HG02852 (cell line): ENCODE data around the gene CIB1.
A peak's percentile ranks its signal among the peaks of the same experiment; 100 is the strongest.
"Not testable (repeated sequence)": the region's sequence is repeated elsewhere in the genome, so short reads cannot be mapped to it uniquely, and the experiment has no call there.

Experiments
- ATAC-seq: cut with Tn5 transposase; IDR thresholded peaks from one replicate; pipeline ENCODE4 v1.9.1; 2021; ENCODE audit warnings: mild to moderate bottlenecking, moderate library complexity; ENCODE audit not compliant: unreplicated experiment

The CIB1 gene

DNA sequence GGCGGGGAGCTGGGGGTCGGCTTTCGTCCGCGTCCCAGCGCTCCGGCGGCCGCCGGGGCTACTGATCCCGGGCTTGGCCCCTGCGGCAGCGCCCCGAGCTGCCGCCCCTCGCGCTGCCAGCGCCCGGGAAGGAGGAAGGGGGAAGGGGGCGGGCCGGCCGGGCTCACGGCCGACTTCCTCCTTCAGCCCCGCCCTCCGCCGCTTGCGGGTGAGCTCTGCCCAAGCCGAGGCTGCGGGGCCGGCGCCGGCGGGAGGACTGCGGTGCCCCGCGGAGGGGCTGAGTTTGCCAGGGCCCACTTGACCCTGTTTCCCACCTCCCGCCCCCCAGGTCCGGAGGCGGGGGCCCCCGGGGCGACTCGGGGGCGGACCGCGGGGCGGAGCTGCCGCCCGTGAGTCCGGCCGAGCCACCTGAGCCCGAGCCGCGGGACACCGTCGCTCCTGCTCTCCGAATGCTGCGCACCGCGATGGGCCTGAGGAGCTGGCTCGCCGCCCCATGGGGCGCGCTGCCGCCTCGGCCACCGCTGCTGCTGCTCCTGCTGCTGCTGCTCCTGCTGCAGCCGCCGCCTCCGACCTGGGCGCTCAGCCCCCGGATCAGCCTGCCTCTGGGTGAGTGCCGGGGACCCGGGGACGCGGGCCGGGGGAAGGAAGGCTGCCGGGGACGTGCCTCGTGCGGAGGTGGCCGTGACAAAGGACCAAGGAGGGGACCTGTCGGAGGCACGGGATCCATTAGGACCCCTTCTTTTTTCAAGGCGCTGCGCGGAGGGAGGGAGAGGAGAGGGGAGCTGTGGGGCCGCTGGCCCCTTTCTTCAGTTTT, 32.4 kb downstream of the CIB1 start, which contains the start of gene SEMA4B:
TSS of gene SEMA4B (plus strand) at position 201 of the 814 bp plus-strand sequence. CDS start at position 450, 249 bp downstream.
- ATAC-seq, result peak; percentile 84

DNA sequence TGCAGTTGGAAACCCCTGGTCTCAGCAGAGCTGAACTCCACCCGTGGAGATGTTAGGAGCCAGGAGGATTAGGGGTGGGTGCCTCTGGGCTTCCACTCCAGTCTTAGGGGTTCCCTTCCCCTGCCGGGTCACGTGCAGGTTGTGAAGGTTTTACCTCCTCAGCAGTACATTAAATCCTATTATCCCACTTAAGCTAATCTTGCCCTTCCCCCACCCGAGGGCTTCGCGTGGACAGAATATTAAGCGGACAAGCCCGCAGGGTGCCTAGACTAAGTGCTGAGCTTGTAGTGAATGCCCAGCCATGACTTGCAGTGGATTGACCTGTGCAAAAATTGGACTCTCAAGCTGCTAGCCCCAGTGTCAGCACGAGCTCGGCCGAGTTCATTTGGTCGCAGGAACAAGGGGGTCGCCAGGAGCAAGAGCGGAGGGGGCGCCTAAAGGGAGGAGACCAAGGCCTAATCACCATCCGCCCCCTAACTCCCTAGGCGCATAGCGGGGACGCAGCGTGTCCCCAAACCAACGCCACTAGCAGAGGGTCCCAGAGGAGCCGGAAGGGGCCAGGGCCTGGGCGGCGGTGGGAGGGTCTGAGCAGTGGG, 33.1 kb downstream of the CIB1 start:
- peak; percentile 23 for ATAC-seq

DNA sequence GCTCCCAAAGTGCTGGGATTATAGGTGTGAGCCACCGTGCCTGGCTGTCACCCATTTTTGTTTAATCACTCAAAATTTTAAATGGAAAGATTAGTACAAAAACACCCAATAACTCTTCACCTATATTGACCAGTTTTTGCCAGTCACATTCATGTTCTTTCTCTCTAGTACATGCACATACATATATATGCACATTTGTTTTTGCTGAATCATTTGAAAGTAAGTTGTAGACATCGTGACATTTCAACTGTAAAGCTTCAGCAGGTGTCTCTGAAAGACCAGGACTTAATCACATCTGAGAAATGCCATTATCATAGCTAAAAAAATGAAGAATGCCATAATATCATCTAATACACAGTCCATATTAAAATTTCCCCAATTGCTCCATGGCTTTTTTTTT, 39.1 kb downstream of the CIB1 start:
- ATAC-seq, result no peak

DNA sequence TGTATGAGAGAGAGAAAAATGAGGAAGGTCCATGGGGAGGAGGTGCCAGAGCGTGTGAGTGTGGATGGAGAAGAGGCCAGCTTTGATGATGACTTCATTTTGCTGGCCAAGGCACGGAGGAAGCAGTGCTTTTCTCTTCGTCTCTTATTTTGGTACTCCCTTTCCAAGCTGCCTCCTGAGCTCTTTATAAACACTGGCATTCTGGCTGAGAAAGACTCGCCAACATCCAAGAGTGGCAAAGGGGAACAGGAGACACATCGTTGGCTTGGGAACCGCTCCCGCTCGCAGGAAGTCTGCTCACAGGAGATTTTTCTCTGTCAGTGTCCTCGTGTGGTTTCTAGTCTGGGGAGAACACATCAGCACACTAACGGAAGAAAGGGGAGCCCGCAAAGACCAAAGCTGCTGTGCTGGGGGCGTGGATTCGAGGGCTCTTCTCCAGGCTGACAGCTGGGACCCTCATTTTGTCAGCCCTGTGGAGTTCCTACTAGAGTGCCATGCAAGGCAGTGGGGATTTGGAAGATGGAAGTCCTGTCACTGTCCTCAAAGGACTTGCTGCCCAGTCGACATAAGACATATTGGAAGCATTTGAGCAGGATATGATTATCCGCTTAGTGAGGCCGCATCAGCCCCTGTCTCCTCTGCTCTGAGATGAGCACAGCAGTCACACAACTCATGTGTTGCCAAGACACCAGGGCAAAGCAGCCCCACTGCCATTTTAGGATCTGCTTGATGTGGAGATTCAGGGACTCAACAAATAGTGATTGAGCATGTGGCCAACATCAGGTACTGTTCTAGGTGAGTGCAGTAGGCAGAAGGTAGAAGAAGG, 40.6 kb downstream of the CIB1 start:
- ATAC-seq, result no peak

DNA sequence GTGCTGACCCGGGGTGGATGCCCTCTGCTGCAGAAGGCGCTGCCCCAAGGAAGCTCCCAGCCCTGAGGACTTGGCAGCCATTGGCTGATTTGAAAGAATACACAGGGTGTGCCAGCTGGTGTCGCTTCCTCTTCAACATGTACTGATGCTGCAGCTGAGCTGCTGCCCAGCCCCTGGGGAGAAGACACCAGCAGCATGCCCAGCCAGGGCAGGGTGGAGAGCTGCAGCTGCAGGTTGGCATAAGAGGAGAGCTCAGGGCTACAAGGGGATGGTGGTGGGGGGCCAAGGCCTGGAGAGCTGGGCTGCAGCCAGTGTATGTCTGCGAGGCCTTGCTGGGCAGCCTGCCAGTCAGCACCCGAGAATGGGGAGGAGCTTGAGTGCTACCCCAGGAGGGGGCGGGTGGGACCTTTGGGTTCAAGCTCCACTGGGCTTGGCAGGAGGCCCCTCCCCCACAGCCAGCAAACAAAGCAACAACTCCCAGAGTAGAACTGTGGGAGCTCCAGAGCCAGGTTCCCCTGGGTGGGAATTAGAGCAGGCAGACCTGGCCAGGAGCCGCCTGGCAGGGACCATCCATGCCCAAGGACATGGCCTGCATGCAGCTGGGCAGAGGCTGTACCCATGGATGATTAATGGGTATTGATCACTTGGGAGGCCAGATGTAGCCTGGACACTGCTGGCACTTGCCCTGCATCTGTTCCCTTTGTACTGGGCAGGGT, 41.8 kb downstream of the CIB1 start:
- no peak for ATAC-seq

DNA sequence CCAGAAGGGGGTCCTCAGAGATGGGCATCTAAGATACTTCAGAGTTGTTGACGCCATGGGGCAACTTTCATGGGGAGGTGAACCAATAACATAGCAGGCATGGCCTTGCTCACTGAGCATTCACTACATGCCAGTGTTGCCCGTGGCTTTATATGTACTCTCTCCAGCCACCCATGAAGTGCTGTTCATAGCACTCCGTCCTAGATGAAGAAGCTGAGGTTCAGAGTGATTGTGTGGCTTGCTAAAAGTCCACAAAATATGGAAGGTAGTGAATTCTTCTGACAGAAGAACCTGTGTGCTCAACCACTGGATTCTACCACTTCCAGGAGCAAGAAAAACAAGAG, 42.4 kb downstream of the CIB1 start:
- ATAC-seq, result peak; percentile 23

DNA sequence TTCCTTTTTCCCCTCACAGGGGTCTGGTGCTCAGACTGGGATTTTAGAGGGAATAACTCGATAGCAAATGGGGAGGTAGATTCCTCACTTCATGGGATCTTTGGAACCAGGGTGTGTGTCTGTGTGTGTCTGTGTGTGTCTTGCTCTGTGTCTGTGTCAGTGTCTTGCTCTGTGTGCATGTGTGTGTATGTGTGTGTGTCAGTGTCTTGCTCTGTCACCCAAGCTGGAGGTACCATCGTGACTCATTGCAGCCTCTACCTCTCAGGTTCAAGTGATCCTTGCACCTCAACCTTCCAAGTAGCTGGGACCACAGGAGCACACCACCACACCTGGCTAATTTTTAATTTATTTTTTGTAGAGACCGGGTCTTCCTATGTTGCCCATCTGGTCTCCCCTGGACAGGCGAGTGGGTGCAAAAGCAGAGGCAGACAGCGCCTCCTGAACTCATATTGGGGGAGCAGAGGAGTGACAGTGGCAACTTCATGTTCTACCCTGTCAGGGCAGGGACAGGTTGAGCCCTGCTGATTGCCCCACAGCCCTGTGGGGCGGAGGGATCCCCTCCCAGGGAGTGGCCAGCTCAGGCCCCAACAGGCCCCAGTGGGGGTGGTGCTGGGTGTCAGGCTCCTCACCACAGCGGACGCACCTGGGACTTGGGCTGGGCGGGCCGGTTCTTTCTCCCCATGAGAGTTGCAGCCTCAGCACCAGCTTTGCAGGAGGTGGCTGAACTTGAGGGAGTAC, 43.0 kb downstream of the CIB1 start:
- ATAC-seq, result peak; percentile 53

DNA sequence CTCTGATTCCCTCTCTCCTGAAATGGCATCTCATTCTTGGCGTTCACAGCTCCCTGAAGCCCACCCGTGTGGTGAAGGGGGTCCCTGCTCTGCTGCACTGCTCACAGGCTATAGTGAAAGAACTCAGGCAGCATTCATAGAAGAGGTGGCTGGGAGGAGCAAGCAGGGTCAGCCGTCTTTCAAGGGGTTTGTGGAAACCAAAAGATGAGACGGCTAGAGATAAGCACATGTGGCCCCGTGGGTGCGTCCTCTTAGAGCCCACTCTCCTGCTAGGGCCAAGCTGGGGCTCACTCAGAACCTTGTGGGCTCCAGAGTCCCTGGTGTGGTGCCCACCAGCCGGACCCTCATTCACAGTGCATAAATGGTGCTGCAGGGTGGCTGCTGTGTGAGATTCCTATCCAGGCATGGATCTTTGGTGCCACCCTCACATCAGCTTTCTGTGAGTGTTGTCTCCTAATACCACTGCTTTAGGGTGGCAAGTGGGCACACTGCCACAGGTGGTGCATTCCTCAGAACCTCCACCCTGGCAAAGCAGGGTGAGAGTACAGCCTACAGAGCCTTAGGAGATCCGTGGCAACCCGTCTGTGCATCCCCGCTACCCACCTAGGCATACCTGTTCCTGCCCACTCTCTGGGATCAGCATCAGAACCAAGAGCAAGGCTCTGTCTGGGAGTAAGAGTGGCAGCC, 43.8 kb downstream of the CIB1 start:
- ATAC-seq, result no peak

DNA sequence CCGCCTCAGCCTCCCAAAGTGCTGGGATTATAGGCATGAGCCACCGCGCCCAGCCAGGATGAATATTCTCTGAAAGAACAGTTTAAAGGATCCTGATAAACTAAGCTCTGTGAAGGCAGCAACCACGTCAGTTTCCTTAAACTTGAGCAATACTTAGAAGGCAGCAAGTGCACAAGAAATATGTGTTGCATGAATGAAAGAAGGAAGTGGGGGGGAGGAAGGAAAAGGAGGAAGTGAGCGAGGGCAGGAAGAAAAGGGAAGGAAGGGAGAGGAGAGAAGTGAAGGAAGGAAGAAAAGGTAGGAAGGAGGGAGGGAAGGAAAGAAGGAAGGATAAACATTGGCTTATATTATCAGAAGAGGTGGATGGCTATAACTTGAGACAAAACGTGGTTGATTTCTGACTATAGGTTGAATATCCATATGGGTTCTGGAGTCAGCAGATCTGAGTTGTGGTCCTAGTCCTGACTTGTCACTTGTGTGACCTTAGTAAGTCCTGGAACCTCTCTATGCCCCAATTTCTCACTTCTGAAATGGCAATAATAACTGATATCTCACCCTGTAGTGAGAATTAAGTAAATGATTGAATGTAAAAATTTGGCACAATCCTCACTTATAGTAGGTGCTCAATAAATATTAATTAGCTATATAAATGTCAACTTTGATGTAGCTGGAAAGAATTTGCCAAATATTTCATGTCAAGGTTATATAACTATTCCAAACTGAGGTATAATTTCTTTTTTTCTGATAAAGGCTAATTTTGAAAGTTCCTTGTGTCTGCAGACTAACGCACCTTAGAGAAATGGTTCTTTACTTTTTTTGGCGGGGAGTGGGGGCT, 44.6 kb downstream of the CIB1 start:
- no peak for ATAC-seq

DNA sequence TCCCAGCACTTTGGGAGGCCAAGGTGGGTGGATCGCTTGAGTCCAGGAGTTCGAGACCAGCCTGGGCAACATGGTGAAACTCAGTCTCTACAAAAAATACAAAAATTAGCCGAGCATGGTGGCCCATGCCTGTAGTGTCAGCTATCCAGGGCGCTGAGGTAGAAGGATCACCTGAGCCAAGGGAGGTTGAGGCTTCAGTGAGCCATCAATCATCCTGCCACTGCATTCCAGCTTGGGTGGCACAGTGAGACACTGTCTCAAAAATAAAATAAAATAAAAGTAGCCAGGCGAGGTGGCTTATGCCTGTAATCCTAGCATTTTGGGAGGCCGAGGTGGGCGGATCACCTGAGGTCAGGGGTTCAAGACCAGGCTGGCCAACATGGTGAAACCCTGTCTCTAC, 45.7 kb downstream of the CIB1 start:
- not testable (repeated sequence) for ATAC-seq

DNA sequence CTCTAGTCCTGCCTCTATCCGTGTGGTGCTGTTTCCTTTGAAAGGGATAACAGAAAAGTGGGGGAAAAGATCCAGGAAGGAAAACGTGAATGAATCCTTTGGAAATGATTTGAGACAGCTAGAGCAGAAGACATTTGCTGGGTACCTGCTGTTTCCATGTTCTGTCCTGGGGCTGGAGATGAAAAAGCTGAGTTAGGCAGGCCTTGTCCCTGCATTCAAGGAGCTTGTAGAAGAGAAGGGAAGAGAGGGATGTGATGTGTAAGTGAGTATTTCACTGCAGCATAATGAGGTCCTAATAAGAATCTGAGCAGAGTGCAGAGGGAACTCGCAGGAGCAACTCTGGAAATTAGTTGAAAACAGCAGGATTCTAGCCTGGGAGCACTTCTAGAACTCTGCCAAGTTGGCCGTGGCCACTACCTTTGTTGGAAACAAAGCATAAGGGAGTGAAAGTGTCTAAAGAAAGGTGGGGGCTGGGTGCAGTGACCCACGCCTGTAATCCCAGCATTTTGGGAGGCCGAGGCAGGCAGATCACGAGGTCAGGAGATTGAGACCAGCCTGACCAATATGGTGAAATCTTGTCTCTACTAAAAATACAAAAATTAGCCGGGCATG, 46.4 kb downstream of the CIB1 start:
- no peak for ATAC-seq

DNA sequence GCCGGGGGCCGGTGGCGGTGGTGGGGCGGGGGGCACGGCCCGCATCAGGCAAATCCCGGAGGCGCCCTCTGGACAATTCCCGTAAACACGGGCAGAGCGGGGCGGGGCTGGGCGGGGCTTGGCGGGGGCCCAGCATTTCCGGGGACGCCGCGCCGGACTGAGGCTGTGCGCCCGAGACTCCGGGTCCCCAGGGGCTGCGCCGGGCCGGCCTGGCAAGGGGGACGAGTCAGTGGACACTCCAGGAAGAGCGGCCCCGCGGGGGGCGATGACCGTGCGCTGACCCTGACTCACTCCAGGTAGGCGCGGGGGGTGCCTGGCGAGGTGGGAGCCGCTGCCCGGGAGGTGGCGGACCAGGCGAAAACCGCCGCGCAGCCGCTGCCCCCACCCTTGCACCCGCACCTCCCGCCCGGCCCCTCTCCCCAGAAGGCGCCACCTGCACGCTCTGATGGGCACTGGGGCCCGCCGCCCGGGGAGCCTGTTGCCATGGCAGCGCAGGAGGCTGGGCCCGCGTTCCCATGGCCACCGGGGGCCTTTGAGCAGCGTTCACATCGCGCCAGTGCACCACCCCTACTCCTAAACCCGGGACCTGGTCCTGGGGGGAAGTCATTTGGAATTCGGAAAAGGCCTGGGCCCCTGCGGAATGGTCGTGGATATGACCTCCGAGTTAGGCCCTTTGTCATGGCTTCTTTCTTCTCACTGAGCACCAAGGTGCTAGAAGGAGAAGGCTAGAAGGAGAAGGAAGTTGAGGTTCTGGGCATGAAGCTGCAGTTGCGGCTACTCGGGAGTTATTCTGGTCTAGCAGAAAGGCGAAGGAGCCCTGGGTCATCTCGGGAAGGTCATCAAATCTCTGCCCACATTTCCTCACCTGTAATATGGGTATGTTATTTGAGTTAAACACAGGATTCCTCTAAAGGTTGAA, 48.7 kb downstream of the CIB1 start:
- ATAC-seq, result peak; percentile 54

DNA sequence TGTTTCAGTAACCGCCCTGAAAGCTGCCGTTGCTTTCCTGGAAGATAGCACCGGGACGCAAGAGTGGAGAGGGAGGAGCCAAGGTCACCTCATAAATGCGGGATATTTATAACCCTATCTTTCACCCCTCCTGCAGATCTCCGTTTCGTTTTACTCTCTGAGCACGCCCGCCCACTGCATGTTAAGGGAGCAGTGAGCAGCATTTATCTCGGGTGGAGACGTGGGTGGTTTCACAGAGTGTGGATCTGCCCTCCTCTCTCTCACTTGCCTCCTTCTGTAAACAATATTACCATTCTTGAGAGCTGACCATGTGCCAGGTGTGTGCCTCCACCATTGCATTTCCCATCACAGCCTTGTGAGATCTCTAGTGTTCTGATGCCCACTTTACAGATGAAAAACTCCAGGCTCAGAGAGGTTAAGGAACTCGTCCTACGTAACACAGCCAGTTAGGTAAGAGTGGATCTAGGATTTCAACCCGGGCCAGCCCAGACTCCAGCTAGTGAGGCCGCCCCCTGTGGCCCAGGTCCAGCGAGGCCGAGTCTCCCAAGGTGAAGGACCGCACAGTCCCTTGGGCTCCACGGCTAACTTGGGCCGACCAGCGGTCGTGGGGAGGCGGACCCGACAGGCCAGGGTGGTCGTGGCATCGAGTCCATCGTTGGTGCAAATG, 49.5 kb downstream of the CIB1 start:
- peak; percentile 65 for ATAC-seq

DNA sequence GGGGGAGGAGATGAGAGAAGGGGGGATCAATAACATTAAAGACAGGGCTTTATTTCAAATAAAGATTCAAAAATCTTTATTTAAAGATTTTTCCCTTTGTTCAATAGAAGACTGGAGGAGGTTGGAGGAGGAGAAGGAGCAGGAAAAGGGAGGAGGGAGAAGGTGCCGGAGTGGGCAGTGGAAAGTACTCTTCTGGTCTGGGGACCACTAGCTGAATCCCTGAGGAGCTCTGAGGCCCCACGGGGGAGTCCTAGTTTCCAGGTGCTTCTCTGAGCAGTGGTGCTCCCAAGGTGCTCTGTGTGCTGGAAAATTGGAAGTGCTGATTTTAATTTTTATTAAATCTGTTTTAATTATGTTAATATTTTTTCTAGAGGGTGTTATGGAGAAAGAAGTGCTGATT, 52.0 kb downstream of the CIB1 start:
- ATAC-seq, result no peak
